ENCODE results near the gene CREB5.

Gene CREB5

DNA sequence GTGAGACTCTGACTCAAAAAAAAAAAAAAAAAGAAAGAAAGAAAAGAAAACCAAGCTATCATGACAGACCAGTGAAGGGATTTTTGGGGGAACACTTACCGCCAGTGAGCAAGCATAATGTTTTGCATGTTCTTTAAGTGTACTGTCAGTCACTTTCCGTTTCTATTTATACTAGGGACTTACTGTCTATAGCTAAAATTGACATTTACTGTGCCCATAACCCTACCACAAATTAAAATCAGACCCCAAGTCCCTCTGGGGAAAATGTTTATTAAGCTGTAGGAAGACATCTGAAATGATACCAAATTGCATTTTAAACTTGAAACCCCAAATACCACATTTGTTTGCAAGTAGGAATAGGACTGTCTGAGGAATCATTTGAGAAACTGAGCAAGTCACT lies 293.0 kb downstream of the CREB5 start:
- H3K27me3 ChIP-seq (ENCODE audit: insufficient read depth, low read depth, severe bottlenecking): peaks cover 41% of the 10 kb centered on the region
- TF ChIP-seq, protein P1, sequence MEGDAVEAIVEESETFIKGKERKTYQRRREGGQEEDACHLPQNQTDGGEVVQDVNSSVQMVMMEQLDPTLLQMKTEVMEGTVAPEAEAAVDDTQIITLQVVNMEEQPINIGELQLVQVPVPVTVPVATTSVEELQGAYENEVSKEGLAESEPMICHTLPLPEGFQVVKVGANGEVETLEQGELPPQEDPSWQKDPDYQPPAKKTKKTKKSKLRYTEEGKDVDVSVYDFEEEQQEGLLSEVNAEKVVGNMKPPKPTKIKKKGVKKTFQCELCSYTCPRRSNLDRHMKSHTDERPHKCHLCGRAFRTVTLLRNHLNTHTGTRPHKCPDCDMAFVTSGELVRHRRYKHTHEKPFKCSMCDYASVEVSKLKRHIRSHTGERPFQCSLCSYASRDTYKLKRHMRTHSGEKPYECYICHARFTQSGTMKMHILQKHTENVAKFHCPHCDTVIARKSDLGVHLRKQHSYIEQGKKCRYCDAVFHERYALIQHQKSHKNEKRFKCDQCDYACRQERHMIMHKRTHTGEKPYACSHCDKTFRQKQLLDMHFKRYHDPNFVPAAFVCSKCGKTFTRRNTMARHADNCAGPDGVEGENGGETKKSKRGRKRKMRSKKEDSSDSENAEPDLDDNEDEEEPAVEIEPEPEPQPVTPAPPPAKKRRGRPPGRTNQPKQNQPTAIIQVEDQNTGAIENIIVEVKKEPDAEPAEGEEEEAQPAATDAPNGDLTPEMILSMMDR (IDR thresholded peaks at IDR 0.05; ENCODE audit: low read depth, low read length): no peak
- H3K27ac ChIP-seq: no peak overlapping the region
- H3K36me3 ChIP-seq: no peaks in the 10 kb centered on the region
- no peak overlapping the region for H3K4me3 ChIP-seq (ENCODE audit: low read depth, low read length)
- no peak for DNase-seq
- H3K9me3 ChIP-seq (ENCODE audit: severe bottlenecking): no peaks in the 10 kb centered on the region

DNA sequence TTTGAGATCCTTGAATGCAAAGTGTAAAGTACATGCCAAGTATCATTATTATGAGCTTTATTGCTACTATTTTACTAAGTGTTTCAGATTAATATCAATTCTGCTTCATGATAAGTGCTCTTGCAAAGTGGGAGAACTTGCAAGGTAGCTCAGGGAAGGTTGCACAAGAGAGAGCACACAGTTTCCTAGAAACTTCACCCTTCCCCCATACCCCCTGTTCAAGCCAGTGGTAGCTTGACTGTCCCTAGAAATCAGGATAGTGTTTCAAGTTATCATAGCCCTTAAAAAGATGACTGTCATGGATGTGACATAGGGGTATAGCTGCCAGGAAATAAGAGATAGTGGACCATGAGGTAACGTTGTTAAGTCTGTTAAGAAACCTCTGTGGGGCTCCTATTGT lies 294.3 kb downstream of the CREB5 start:
- no peak for DNase-seq
- Histone ChIP-seq H3K9me3 (ENCODE audit: severe bottlenecking) (no peaks in the 10 kb centered on the region), H3K27ac (no peak overlapping the region), H3K27me3 (ENCODE audit: insufficient read depth, low read depth, severe bottlenecking) (peaks cover 46% of the 10 kb centered on the region), H3K36me3 (no peaks in the 10 kb centered on the region), H3K4me3 (ENCODE audit: low read depth, low read length) (no peak overlapping the region)
- TF ChIP-seq, protein P1 (IDR thresholded peaks at IDR 0.05; ENCODE audit: low read depth, low read length): no peak

DNA sequence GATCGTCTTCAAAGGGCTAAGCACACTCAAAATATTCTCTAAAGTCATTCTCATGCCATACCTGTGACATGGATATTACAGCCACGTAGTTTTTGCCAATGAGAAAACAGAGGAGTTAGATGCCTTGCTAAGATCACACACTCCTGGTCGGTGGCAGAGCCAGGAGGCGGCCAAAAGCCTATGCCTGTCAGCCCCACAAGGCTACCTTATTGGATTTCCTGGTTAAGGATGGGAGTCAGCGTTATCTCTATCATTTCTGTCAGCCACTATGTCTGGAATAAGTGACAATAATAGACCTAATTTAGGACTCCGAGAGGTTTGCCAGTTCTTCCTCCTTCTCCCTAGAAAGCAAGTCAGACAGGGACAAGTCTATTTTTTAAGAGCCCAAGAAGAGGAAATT lies 295.0 kb downstream of the CREB5 start:
- H3K27me3 ChIP-seq (ENCODE audit: insufficient read depth, low read depth, severe bottlenecking): peaks cover 50% of the 10 kb centered on the region
- H3K36me3 ChIP-seq: no peaks in the 10 kb centered on the region
- no peak for DNase-seq
- H3K27ac ChIP-seq: no peak overlapping the region
- no peaks in the 10 kb centered on the region for H3K9me3 ChIP-seq (ENCODE audit: severe bottlenecking)
- TF ChIP-seq, protein P1 (IDR thresholded peaks at IDR 0.05; ENCODE audit: low read depth, low read length): no peak
- H3K4me3 ChIP-seq (ENCODE audit: low read depth, low read length): no peak overlapping the region

DNA sequence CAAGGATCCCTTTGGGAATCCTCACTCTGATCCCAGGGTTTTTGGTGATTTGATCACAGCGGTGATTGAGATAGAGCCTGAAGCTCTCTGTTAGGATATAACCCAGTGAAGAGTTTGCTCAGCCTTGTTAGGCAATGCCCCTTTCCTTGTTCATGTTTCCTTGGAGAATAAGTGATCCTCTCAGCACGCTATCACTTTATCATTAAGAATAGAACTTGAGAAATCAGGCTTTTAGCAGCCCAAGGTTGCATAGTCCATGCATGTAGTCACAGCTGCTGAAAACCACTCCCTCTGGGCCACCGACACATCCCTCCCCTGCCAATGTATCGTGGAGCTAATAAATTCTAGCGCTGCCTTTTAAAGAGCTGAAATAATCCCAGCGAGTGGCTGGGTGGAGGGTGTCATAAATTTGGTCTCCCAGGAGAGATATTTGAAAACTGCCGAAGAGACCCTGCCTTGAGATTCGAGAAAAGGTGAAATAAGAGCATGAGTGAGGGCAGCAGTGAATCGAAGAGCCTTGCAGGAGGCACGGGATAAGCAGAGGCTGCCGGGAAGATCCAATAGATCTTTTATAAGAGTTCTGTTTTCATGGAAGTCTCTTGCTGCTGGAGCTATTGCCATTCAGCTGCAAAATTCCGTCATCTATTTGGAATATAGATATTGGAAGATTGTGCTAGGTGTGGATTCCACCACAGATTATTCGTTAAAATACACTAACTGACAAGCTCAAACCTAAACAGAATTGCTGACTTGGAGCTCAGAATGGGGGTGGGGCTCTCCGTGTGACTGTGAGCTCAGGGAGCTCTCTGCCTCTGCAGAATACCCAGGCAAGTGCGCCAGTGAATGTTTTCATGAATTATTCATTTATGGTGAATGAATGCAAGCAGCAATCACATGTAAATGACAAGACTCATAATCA lies 296.0 kb downstream of the CREB5 start:
- Histone ChIP-seq H3K9me3 (ENCODE audit: severe bottlenecking) (no peaks in the 10 kb centered on the region), H3K4me3 (ENCODE audit: low read depth, low read length) (no peak overlapping the region), H3K36me3 (no peaks in the 10 kb centered on the region), H3K27me3 (ENCODE audit: insufficient read depth, low read depth, severe bottlenecking) (peaks cover 50% of the 10 kb centered on the region), H3K27ac (no peak overlapping the region)
- TF ChIP-seq, protein P1 (IDR thresholded peaks at IDR 0.05; ENCODE audit: low read depth, low read length): no peak
- no peak for DNase-seq

- DNase-seq: no peak
- peaks cover 59% of the 10 kb centered on the region for H3K27me3 ChIP-seq (ENCODE audit: insufficient read depth, low read depth, severe bottlenecking)
- no peak overlapping the region for H3K4me3 ChIP-seq (ENCODE audit: low read depth, low read length)
- H3K9me3 ChIP-seq (ENCODE audit: severe bottlenecking): no peaks in the 10 kb centered on the region
- H3K27ac ChIP-seq: no peak overlapping the region
- TF ChIP-seq, protein P1 (IDR thresholded peaks at IDR 0.05; ENCODE audit: low read depth, low read length): no peak
- no peaks in the 10 kb centered on the region for H3K36me3 ChIP-seq
Observed at GRCh38 chr7:28709748-28710147, 297.4 kb downstream of the CREB5 start.
